A673 (cell line): ENCODE measurements around the gene CFAP57.

ENCODE experiments used
- EZH2 ChIP-seq: fragments of 200-600 bp; sonication (generic); IDR thresholded peaks from 2 replicates; pipeline ENCODE4 v1.6.1; 2017; ENCODE audit warnings: borderline replicate concordance, low read depth, mild to moderate bottlenecking, mixed read lengths, antibody characterized with exemption, low read length; ENCODE audit not compliant: poor library complexity, severe bottlenecking
- TF ChIP-seq, protein P1 (sequence below): fragments of 300-800, 200-600 bp; sonication (generic); conservative IDR thresholded peaks from 2 replicates; pipeline ENCODE4 v1.5.1; 2017; ENCODE audit warnings: low read depth, mild to moderate bottlenecking, antibody characterized with exemption, low read length, moderate library complexity, mixed read lengths

DNA sequence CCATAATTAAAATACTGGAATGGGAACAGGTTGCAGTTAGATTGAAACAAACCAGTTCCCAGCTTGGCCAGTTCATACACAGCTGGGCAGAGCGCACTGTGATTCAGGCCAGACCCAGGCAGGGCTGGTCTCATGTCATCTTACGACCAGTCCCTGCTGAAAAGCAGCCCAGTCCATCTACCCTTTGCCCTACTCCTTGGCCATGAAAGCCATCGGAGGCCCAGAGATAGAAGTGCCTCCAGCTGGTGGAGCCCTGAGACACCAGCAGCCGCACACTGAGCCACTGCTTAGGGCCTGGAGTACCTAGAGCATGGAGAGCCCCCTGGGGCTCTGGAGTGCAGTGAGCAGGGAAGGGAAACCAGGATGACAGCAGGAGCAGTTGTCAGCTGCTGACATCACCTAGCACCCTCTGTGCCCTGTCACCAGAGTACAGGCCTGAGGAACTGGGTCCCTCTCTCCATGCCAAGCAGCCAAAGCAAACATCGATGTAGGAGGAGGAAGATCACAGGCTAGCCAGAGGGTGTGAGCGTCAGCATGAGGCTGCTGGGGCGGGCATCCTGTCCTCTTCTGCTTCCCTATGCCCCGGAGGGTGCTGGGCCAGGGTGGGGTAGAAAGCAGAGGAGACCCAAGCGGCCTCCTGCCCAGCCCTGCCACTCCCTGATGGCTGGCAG, 63.5 kb downstream of the CFAP57 start:
- TF ChIP-seq, protein P1, sequence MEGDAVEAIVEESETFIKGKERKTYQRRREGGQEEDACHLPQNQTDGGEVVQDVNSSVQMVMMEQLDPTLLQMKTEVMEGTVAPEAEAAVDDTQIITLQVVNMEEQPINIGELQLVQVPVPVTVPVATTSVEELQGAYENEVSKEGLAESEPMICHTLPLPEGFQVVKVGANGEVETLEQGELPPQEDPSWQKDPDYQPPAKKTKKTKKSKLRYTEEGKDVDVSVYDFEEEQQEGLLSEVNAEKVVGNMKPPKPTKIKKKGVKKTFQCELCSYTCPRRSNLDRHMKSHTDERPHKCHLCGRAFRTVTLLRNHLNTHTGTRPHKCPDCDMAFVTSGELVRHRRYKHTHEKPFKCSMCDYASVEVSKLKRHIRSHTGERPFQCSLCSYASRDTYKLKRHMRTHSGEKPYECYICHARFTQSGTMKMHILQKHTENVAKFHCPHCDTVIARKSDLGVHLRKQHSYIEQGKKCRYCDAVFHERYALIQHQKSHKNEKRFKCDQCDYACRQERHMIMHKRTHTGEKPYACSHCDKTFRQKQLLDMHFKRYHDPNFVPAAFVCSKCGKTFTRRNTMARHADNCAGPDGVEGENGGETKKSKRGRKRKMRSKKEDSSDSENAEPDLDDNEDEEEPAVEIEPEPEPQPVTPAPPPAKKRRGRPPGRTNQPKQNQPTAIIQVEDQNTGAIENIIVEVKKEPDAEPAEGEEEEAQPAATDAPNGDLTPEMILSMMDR, result no peak
- no peak for TF ChIP-seq EZH2
